A673 (cell line): ENCODE data around the gene SLC12A7. TPM values are rescaled to one million over a fixed set of nuclear protein-coding genes. Genes with fewer than 3 reads are reported as not detected.

Experiments used
- BruUV-seq: library from RNA; stranded (reverse); fragments of 400-500 nt; replicated peaks from 2 replicates; lab custom pipeline; 2021; lab: Mats Ljungman, UMichigan
- CTCF ChIA-PET: fragments of 300-600 bp; sonication (Branson Sonifier 250); formaldehyde crosslinking; loops from one replicate; lab custom pipeline; 2022; ENCODE audit warnings: antibody characterized with exemption; lab: Charles Lee
- POLR2A ChIA-PET: fragments of 300-600 bp; sonication (Branson Sonifier 250); formaldehyde crosslinking; loops from one replicate; lab custom pipeline; 2022; ENCODE audit warnings: antibody characterized with exemption; ENCODE audit not compliant: low non-redundant PET; lab: Charles Lee
- DNase-seq: peaks from one replicate; pipeline ENCODE4 v3.0.0-alpha.2; 2015; ENCODE audit warnings: low spot score
- H3K27ac ChIP-seq: fragments of 200-600 bp; sonication (generic); 2 replicates; pipeline ENCODE4 v1.5.1; 2016; ENCODE audit warnings: mixed run types, low read depth, mild to moderate bottlenecking, mixed read lengths, antibody characterized with exemption, low read length; ENCODE audit not compliant: poor library complexity, severe bottlenecking
- H3K27me3 ChIP-seq: fragments of 200-600 bp; sonication (generic); replicated peaks from 2 replicates; pipeline ENCODE4 v1.6.1; 2017; ENCODE audit warnings: mixed run types, low read depth, mild to moderate bottlenecking, mixed read lengths, antibody characterized with exemption, low read length; ENCODE audit not compliant: insufficient read depth, poor library complexity
- H3K36me3 ChIP-seq: fragments of 200-600 bp; sonication (generic); 2 replicates; pipeline ENCODE4 v1.6.1; 2016; ENCODE audit warnings: mixed run types, mild to moderate bottlenecking, mixed read lengths, antibody characterized with exemption, low read length; ENCODE audit not compliant: insufficient read depth, poor library complexity, severe bottlenecking
- H3K4me1 ChIP-seq: fragments of 200-600 bp; sonication (generic); 2 replicates; pipeline ENCODE4 v1.6.1; 2017; ENCODE audit warnings: mixed run types, mild to moderate bottlenecking, mixed read lengths, antibody characterized with exemption, low read length; ENCODE audit not compliant: insufficient read depth, poor library complexity, severe bottlenecking
- H3K4me3 ChIP-seq: fragments of 200-600 bp; sonication (generic); 2 replicates; pipeline ENCODE4 v1.5.1; 2016; ENCODE audit warnings: low read depth, mixed run types, mild to moderate bottlenecking, mixed read lengths, low read length; ENCODE audit not compliant: poor library complexity, severe bottlenecking
- H3K9me3 ChIP-seq: fragments of 200-600 bp; sonication (generic); 2 replicates; pipeline ENCODE4 v1.6.1; 2016; ENCODE audit warnings: mixed run types, low read depth, mild to moderate bottlenecking, mixed read lengths, antibody characterized with exemption, low read length; ENCODE audit not compliant: poor library complexity, severe bottlenecking
- EZH2 ChIP-seq: fragments of 200-600 bp; sonication (generic); IDR thresholded peaks from 2 replicates; pipeline ENCODE4 v1.6.1; 2017; ENCODE audit warnings: borderline replicate concordance, low read depth, mild to moderate bottlenecking, mixed read lengths, antibody characterized with exemption, low read length; ENCODE audit not compliant: poor library complexity, severe bottlenecking
- intact Hi-C: fragments of 100-400 bp; cut with micrococcal nuclease; formaldehyde crosslinking; loops from one replicate; pipeline ENCODE4 v1.10.0; 2022; ENCODE audit not compliant: unreplicated experiment
- total RNA-seq: library from RNA; stranded (reverse); gene quantifications from 2 replicates; pipeline ENCODE4 v1.2.3, GENCODE V29; 2021
- TF ChIP-seq, protein P1 (sequence below): fragments of 300-800, 200-600 bp; sonication (generic); conservative IDR thresholded peaks from 2 replicates; pipeline ENCODE4 v1.5.1; 2017; ENCODE audit warnings: low read depth, mild to moderate bottlenecking, antibody characterized with exemption, low read length, moderate library complexity, mixed read lengths

SLC12A7 gene
- total RNA-seq, 1 experiment from 2014 or later, result 45.2 TPM

GRCh38 chr5:1144089-1144488 is 32.2 kb upstream of the SLC12A7 start:
- Histone ChIP-seq H3K4me3 (no peak overlapping the region), H3K36me3 (no peaks in the 10 kb centered on the region), H3K27me3 (no peaks in the 10 kb centered on the region), H3K27ac (no peak overlapping the region), H3K4me1 (peaks cover 11% of the 10 kb centered on the region), H3K9me3 (no peaks in the 10 kb centered on the region)
- ChIA-PET POLR2A (no interaction called here), CTCF (no interaction called here)
- TF ChIP-seq, protein P1, sequence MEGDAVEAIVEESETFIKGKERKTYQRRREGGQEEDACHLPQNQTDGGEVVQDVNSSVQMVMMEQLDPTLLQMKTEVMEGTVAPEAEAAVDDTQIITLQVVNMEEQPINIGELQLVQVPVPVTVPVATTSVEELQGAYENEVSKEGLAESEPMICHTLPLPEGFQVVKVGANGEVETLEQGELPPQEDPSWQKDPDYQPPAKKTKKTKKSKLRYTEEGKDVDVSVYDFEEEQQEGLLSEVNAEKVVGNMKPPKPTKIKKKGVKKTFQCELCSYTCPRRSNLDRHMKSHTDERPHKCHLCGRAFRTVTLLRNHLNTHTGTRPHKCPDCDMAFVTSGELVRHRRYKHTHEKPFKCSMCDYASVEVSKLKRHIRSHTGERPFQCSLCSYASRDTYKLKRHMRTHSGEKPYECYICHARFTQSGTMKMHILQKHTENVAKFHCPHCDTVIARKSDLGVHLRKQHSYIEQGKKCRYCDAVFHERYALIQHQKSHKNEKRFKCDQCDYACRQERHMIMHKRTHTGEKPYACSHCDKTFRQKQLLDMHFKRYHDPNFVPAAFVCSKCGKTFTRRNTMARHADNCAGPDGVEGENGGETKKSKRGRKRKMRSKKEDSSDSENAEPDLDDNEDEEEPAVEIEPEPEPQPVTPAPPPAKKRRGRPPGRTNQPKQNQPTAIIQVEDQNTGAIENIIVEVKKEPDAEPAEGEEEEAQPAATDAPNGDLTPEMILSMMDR, result no peak
- no peak for TF ChIP-seq EZH2
- intact Hi-C loops, result loop anchor here (5.0 kb wide), 1 partner anchor 137 kb away; the partner anchor contains the start of gene NKD2
- BruUV-seq, result no TSS peak
- no peak for DNase-seq

DNA sequence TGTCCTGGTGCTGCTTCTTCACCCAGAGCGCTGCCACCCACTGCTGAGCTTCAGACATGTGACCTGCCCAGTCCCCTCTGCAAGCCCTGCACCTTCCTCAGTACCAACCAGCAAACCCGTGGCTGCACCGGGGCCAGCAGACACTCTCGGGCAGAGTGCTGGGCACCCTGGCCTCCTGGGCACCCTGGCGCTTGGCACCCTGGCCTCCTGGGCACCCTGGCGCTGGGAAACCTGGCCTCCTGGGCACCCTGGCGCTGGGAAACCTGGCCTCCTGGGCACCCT is 31.7 kb upstream of the SLC12A7 start:
- TF ChIP-seq, protein P1, result no peak
- TF ChIP-seq EZH2, result no peak
- CTCF ChIA-PET, result no interaction called here
- BruUV-seq, result no TSS peak
- Histone ChIP-seq H3K27ac (no peak overlapping the region), H3K4me1 (peaks cover 11% of the 10 kb centered on the region), H3K9me3 (no peaks in the 10 kb centered on the region), H3K4me3 (no peak overlapping the region), H3K36me3 (no peaks in the 10 kb centered on the region), H3K27me3 (no peaks in the 10 kb centered on the region)
- POLR2A ChIA-PET, result no interaction called here
- intact Hi-C loops, result loop anchor here (5.0 kb wide), 1 partner anchor 136 kb away; the partner anchor contains the start of gene NKD2
- DNase-seq, result no peak

GRCh38 chr5:1142886-1143669 is 31.2 kb upstream of the SLC12A7 start:
- Histone ChIP-seq H3K27me3 (no peaks in the 10 kb centered on the region), H3K9me3 (no peaks in the 10 kb centered on the region), H3K4me3 (no peak overlapping the region), H3K27ac (no peak overlapping the region), H3K4me1 (peaks cover 11% of the 10 kb centered on the region), H3K36me3 (no peaks in the 10 kb centered on the region)
- no TSS peak for BruUV-seq
- POLR2A ChIA-PET, result interaction anchor here (0.6 kb wide), 1 partner anchor 191 kb away, joined by 4 read pairs; no protein-coding TSS in a partner anchor
- intact Hi-C loops, result loop anchor here (5.0 kb wide), 1 partner anchor 136 kb away; the partner anchor contains the start of gene NKD2
- CTCF ChIA-PET, result no interaction called here
- TF ChIP-seq, protein P1, result no peak
- no peak for TF ChIP-seq EZH2
- DNase-seq, result no peak
